ENCODE measurements around the gene PHF5A. TPM values are rescaled to one million over a fixed set of nuclear protein-coding genes. Genes with fewer than 3 reads are reported as not detected.

PHF5A gene
- 90.3 and 98.3 TPM in 2 replicates for total RNA-seq

GRCh38 chr22:41468381-41469217, at the start of gene PHF5A, which contains the start of gene ACO2:
PHF5A (minus strand) TSS chr22:41468692; CDS start chr22:41468653, 39 bp downstream.
ACO2 (plus strand) TSS chr22:41469117; CDS start chr22:41469147, 30 bp downstream.
- H3K36me3 Mint-ChIP-seq (ENCODE audit: low read depth) = peaks cover 38% of the 10 kb centered on the region
- peak within 1 kb of the TSS; percentile 97 for H3K27ac Mint-ChIP-seq
- intact Hi-C loops (cut with micrococcal nuclease) = loop anchor here (1.0 to 2.0 kb wide), 5 partner anchors 20 to 182 kb away; partner anchors contain the start of genes POLR3H, RANGAP1 and TEF
- H3K27me3 Mint-ChIP-seq = no peaks in the 10 kb centered on the region
- DNase-seq = peak; percentile 100
- peak within 1 kb of the TSS; percentile 86 for H3K4me3 Mint-ChIP-seq
- H3K9me3 Mint-ChIP-seq = no peaks in the 10 kb centered on the region
- H3K4me1 Mint-ChIP-seq = peaks cover 35% of the 10 kb centered on the region

- no peak overlapping the region for H3K27ac Mint-ChIP-seq
- H3K36me3 Mint-ChIP-seq (ENCODE audit: low read depth) = peaks cover 26% of the 10 kb centered on the region
- no peak overlapping the region for H3K4me3 Mint-ChIP-seq
- peaks cover 5% of the 10 kb centered on the region for H3K4me1 Mint-ChIP-seq
- intact Hi-C loops (cut with micrococcal nuclease) = no loop called here
- no peak for DNase-seq
- no peaks in the 10 kb centered on the region for H3K27me3 Mint-ChIP-seq
- no peaks in the 10 kb centered on the region for H3K9me3 Mint-ChIP-seq
Observed at GRCh38 chr22:41518048-41518347, 49.5 kb upstream of the PHF5A start.

- H3K4me3 Mint-ChIP-seq = no peak overlapping the region
- intact Hi-C loops (cut with micrococcal nuclease) = loop anchor here (1.0 kb wide), 1 partner anchor 114 kb away; no protein-coding TSS in a partner anchor
- H3K36me3 Mint-ChIP-seq (ENCODE audit: low read depth) = peaks cover 27% of the 10 kb centered on the region
- no peak overlapping the region for H3K27ac Mint-ChIP-seq
- no peaks in the 10 kb centered on the region for H3K27me3 Mint-ChIP-seq
- peak; percentile 78 for DNase-seq
- H3K9me3 Mint-ChIP-seq = no peaks in the 10 kb centered on the region
- peaks cover 5% of the 10 kb centered on the region for H3K4me1 Mint-ChIP-seq
Observed at GRCh38 chr22:41517172-41518047, 48.9 kb upstream of the PHF5A start.

- Mint-ChIP-seq H3K27me3 (no peaks in the 10 kb centered on the region), H3K36me3 (ENCODE audit: low read depth) (peaks cover 29% of the 10 kb centered on the region), H3K4me1 (peaks cover 5% of the 10 kb centered on the region), H3K4me3 (no peak overlapping the region), H3K27ac (no peak overlapping the region), H3K9me3 (no peaks in the 10 kb centered on the region)
- intact Hi-C loops (cut with micrococcal nuclease) = no loop called here
- DNase-seq = no peak
Observed at GRCh38 chr22:41516462-41516861, 48.0 kb upstream of the PHF5A start.

GRCh38 chr22:41513391-41513790, 44.9 kb upstream of the PHF5A start:
- H3K4me1 Mint-ChIP-seq = peaks cover 5% of the 10 kb centered on the region
- no peak overlapping the region for H3K27ac Mint-ChIP-seq
- intact Hi-C loops (cut with micrococcal nuclease) = no loop called here
- H3K27me3 Mint-ChIP-seq = no peaks in the 10 kb centered on the region
- peaks cover 32% of the 10 kb centered on the region for H3K36me3 Mint-ChIP-seq (ENCODE audit: low read depth)
- DNase-seq = no peak
- no peaks in the 10 kb centered on the region for H3K9me3 Mint-ChIP-seq
- no peak overlapping the region for H3K4me3 Mint-ChIP-seq

GRCh38 chr22:41512421-41513194, 44.1 kb upstream of the PHF5A start:
- Mint-ChIP-seq H3K9me3 (no peaks in the 10 kb centered on the region), H3K36me3 (ENCODE audit: low read depth) (peaks cover 39% of the 10 kb centered on the region), H3K27ac (no peak overlapping the region), H3K4me3 (no peak overlapping the region), H3K4me1 (peaks cover 5% of the 10 kb centered on the region), H3K27me3 (no peaks in the 10 kb centered on the region)
- intact Hi-C loops (cut with micrococcal nuclease) = no loop called here
- no peak for DNase-seq

- H3K4me1 Mint-ChIP-seq = no peaks in the 10 kb centered on the region
- H3K36me3 Mint-ChIP-seq (ENCODE audit: low read depth) = peaks cover 36% of the 10 kb centered on the region
- no peak overlapping the region for H3K4me3 Mint-ChIP-seq
- no peak overlapping the region for H3K27ac Mint-ChIP-seq
- intact Hi-C loops (cut with micrococcal nuclease) = no loop called here
- DNase-seq = no peak
- no peaks in the 10 kb centered on the region for H3K27me3 Mint-ChIP-seq
- no peaks in the 10 kb centered on the region for H3K9me3 Mint-ChIP-seq
Observed at GRCh38 chr22:41511521-41511968, 43.1 kb upstream of the PHF5A start.

GRCh38 chr22:41508770-41509170, 40.3 kb upstream of the PHF5A start:
- Mint-ChIP-seq H3K4me1 (no peaks in the 10 kb centered on the region), H3K36me3 (ENCODE audit: low read depth) (peaks cover 30% of the 10 kb centered on the region), H3K27me3 (no peaks in the 10 kb centered on the region), H3K27ac (no peak overlapping the region), H3K9me3 (no peaks in the 10 kb centered on the region), H3K4me3 (no peak overlapping the region)
- intact Hi-C loops (cut with micrococcal nuclease) = no loop called here
- no peak for DNase-seq

GRCh38 chr22:41507330-41508063, 39.0 kb upstream of the PHF5A start:
- Mint-ChIP-seq H3K4me3 (no peak overlapping the region), H3K9me3 (no peaks in the 10 kb centered on the region), H3K27me3 (no peaks in the 10 kb centered on the region), H3K36me3 (ENCODE audit: low read depth) (peaks cover 24% of the 10 kb centered on the region), H3K27ac (no peak overlapping the region), H3K4me1 (no peaks in the 10 kb centered on the region)
- intact Hi-C loops (cut with micrococcal nuclease) = no loop called here
- DNase-seq = no peak

- no peak for DNase-seq
- no peak overlapping the region for H3K27ac Mint-ChIP-seq
- no peaks in the 10 kb centered on the region for H3K9me3 Mint-ChIP-seq
- H3K4me3 Mint-ChIP-seq = no peak overlapping the region
- peaks cover 31% of the 10 kb centered on the region for H3K36me3 Mint-ChIP-seq (ENCODE audit: low read depth)
- intact Hi-C loops (cut with micrococcal nuclease) = no loop called here
- no peaks in the 10 kb centered on the region for H3K27me3 Mint-ChIP-seq
- no peaks in the 10 kb centered on the region for H3K4me1 Mint-ChIP-seq
Observed at GRCh38 chr22:41505511-41506220, 37.2 kb upstream of the PHF5A start.

GRCh38 chr22:41504816-41505215, 36.3 kb upstream of the PHF5A start:
- Mint-ChIP-seq H3K27ac (peak overlapping the region; percentile 41), H3K36me3 (ENCODE audit: low read depth) (peaks cover 33% of the 10 kb centered on the region), H3K9me3 (no peaks in the 10 kb centered on the region), H3K27me3 (no peaks in the 10 kb centered on the region), H3K4me1 (no peaks in the 10 kb centered on the region), H3K4me3 (no peak overlapping the region)
- intact Hi-C loops (cut with micrococcal nuclease) = no loop called here
- DNase-seq = no peak

GRCh38 chr22:41504397-41504796, 35.9 kb upstream of the PHF5A start:
- Mint-ChIP-seq H3K4me3 (no peak overlapping the region), H3K9me3 (no peaks in the 10 kb centered on the region), H3K27ac (no peak overlapping the region), H3K36me3 (ENCODE audit: low read depth) (peaks cover 34% of the 10 kb centered on the region), H3K27me3 (no peaks in the 10 kb centered on the region), H3K4me1 (no peaks in the 10 kb centered on the region)
- intact Hi-C loops (cut with micrococcal nuclease) = no loop called here
- no peak for DNase-seq

Measured in activated CD4-positive, alpha-beta T cell treated with anti-CD3 and anti-CD28 coated beads, Interleukin-2, amount 10 ng/mL, durations not matched to agents 24 days and 14 days (primary cell).